ENCODE results near the gene AK4.

DNA sequence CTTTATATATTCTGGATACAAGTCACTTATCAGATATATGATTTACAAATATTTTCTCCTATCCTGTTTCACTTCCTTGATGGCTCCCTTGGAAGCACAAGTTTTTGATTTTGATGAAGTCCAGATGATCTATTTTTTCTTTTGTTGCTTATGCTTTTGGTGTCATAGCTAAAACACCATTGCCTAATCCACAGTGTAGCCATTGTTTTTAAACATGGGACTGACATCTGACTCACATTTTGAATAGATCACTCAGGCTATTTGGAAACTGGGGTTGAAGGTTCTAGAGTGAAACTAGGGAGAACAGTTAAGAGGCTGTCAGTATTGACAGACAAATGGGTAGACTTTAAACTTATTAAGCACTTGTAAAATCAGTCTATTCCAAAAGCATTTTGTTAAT is 16.6 kb downstream of the AK4 start:
- TF ChIP-seq, protein P1, sequence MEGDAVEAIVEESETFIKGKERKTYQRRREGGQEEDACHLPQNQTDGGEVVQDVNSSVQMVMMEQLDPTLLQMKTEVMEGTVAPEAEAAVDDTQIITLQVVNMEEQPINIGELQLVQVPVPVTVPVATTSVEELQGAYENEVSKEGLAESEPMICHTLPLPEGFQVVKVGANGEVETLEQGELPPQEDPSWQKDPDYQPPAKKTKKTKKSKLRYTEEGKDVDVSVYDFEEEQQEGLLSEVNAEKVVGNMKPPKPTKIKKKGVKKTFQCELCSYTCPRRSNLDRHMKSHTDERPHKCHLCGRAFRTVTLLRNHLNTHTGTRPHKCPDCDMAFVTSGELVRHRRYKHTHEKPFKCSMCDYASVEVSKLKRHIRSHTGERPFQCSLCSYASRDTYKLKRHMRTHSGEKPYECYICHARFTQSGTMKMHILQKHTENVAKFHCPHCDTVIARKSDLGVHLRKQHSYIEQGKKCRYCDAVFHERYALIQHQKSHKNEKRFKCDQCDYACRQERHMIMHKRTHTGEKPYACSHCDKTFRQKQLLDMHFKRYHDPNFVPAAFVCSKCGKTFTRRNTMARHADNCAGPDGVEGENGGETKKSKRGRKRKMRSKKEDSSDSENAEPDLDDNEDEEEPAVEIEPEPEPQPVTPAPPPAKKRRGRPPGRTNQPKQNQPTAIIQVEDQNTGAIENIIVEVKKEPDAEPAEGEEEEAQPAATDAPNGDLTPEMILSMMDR (IDR thresholded peaks at IDR 0.05), result no peak
- TF ChIP-seq, protein P2, sequence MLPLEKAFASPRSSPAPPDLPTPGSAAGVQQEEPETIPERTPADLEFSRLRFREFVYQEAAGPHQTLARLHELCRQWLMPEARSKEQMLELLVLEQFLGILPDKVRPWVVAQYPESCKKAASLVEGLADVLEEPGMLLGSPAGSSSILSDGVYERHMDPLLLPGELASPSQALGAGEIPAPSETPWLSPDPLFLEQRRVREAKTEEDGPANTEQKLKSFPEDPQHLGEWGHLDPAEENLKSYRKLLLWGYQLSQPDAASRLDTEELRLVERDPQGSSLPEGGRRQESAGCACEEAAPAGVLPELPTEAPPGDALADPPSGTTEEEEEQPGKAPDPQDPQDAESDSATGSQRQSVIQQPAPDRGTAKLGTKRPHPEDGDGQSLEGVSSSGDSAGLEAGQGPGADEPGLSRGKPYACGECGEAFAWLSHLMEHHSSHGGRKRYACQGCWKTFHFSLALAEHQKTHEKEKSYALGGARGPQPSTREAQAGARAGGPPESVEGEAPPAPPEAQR (CRISPR knock-in tag; IDR thresholded peaks at IDR 0.05), result no peak
- TF ChIP-seq KAT7 (CRISPR knock-in tag; IDR thresholded peaks at IDR 0.05; ENCODE audit: borderline replicate concordance) (no peak), JUN (CRISPR knock-in tag; IDR thresholded peaks at IDR 0.05) (no peak), FOXP1 (CRISPR knock-in tag; IDR thresholded peaks at IDR 0.05; ENCODE audit: borderline replicate concordance) (no peak), SP1 (CRISPR knock-in tag; conservative IDR thresholded peaks at IDR 0.05) (no peak), ZBTB21 (CRISPR knock-in tag; IDR thresholded peaks at IDR 0.05; ENCODE audit: borderline replicate concordance) (no peak), TCF7 (CRISPR knock-in tag; IDR thresholded peaks at IDR 0.05; ENCODE audit: low read depth) (no peak)
- TF ChIP-seq, protein P3, sequence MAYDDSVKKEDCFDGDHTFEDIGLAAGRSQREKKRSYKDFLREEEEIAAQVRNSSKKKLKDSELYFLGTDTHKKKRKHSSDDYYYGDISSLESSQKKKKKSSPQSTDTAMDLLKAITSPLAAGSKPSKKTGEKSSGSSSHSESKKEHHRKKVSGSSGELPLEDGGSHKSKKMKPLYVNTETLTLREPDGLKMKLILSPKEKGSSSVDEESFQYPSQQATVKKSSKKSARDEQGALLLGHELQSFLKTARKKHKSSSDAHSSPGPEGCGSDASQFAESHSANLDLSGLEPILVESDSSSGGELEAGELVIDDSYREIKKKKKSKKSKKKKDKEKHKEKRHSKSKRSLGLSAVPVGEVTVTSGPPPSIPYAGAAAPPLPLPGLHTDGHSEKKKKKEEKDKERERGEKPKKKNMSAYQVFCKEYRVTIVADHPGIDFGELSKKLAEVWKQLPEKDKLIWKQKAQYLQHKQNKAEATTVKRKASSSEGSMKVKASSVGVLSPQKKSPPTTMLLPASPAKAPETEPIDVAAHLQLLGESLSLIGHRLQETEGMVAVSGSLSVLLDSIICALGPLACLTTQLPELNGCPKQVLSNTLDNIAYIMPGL (CRISPR knock-in tag; IDR thresholded peaks at IDR 0.05), result no peak
- TF ChIP-seq, protein P4, sequence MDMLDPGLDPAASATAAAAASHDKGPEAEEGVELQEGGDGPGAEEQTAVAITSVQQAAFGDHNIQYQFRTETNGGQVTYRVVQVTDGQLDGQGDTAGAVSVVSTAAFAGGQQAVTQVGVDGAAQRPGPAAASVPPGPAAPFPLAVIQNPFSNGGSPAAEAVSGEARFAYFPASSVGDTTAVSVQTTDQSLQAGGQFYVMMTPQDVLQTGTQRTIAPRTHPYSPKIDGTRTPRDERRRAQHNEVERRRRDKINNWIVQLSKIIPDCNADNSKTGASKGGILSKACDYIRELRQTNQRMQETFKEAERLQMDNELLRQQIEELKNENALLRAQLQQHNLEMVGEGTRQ (CRISPR knock-in tag; IDR thresholded peaks at IDR 0.05), result no peak
- TF ChIP-seq, protein P5, sequence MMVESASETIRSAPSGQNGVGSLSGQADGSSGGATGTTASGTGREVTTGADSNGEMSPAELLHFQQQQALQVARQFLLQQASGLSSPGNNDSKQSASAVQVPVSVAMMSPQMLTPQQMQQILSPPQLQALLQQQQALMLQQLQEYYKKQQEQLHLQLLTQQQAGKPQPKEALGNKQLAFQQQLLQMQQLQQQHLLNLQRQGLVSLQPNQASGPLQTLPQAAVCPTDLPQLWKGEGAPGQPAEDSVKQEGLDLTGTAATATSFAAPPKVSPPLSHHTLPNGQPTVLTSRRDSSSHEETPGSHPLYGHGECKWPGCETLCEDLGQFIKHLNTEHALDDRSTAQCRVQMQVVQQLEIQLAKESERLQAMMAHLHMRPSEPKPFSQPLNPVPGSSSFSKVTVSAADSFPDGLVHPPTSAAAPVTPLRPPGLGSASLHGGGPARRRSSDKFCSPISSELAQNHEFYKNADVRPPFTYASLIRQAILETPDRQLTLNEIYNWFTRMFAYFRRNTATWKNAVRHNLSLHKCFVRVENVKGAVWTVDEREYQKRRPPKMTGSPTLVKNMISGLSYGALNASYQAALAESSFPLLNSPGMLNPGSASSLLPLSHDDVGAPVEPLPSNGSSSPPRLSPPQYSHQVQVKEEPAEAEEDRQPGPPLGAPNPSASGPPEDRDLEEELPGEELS (CRISPR knock-in tag; IDR thresholded peaks at IDR 0.05), result no peak
